ENCODE data around the gene GDF10.

The GDF10 gene

GRCh38 chr10:47261556-47261955 lies 38.4 kb upstream of the GDF10 start:
- H3K4me3 ChIP-seq (ENCODE audit: low read depth, low read length) = no peak overlapping the region
- TF ChIP-seq CTCF (IDR thresholded peaks at IDR 0.05; ENCODE audit: borderline replicate concordance, insufficient read depth, low read depth, low read length) = no peak

GRCh38 chr10:47262606-47263533 lies 37.1 kb upstream of the GDF10 start:
- no peak overlapping the region for H3K4me3 ChIP-seq (ENCODE audit: low read depth, low read length)
- TF ChIP-seq CTCF (IDR thresholded peaks at IDR 0.05; ENCODE audit: borderline replicate concordance, insufficient read depth, low read depth, low read length) = no peak

GRCh38 chr10:47264797-47265281 lies 35.2 kb upstream of the GDF10 start:
- H3K4me3 ChIP-seq (ENCODE audit: low read depth, low read length) = no peak overlapping the region
- no peak for TF ChIP-seq CTCF (IDR thresholded peaks at IDR 0.05; ENCODE audit: borderline replicate concordance, insufficient read depth, low read depth, low read length)

- no peak for TF ChIP-seq CTCF (IDR thresholded peaks at IDR 0.05; ENCODE audit: borderline replicate concordance, insufficient read depth, low read depth, low read length)
- H3K4me3 ChIP-seq (ENCODE audit: low read depth, low read length) = no peak overlapping the region
These were observed 33.4 kb upstream of the GDF10 start for GRCh38 chr10:47266602-47267001.

- no peak overlapping the region for H3K4me3 ChIP-seq (ENCODE audit: low read depth, low read length)
- TF ChIP-seq CTCF (IDR thresholded peaks at IDR 0.05; ENCODE audit: borderline replicate concordance, insufficient read depth, low read depth, low read length) = no peak
These were observed 31.3 kb upstream of the GDF10 start for GRCh38 chr10:47268696-47269095.

- no peak for TF ChIP-seq CTCF (IDR thresholded peaks at IDR 0.05; ENCODE audit: borderline replicate concordance, insufficient read depth, low read depth, low read length)
- H3K4me3 ChIP-seq (ENCODE audit: low read depth, low read length) = no peak overlapping the region
These were observed 30.7 kb upstream of the GDF10 start for GRCh38 chr10:47269294-47269693.

- TF ChIP-seq CTCF (IDR thresholded peaks at IDR 0.05; ENCODE audit: borderline replicate concordance, insufficient read depth, low read depth, low read length) = no peak
- H3K4me3 ChIP-seq (ENCODE audit: low read depth, low read length) = no peak overlapping the region
These were observed 23.9 kb upstream of the GDF10 start for GRCh38 chr10:47276071-47276470.

Data from GM12875 (cell line).